ENCODE measurements around the gene ADAMTS12. TPM values are rescaled to one million over a fixed set of nuclear protein-coding genes. Genes with fewer than 3 reads are reported as not detected.

The ADAMTS12 gene
- total RNA-seq, 1 experiment from 2014 or later: 6.2 TPM

GRCh38 chr5:33527696-33528095 is 364.1 kb downstream of the ADAMTS12 start:
- no peaks in the 10 kb centered on the region for H3K4me1 ChIP-seq (ENCODE audit: insufficient read depth, low read length)
- no peak overlapping the region for H3T11ph ChIP-seq (ENCODE audit: low read length)
- no peaks in the 10 kb centered on the region for H3K9me3 ChIP-seq (ENCODE audit: control insufficient read depth, low read depth, low read length)
- H2BK20ac ChIP-seq (ENCODE audit: low read depth, low read length, poor library complexity, severe bottlenecking): no peak overlapping the region
- H3K79me2 ChIP-seq (ENCODE audit: insufficient read depth, low read length): no peaks in the 10 kb centered on the region
- Mint-ChIP-seq H3K4me3 (no peak overlapping the region), H3K9me3 (no peaks in the 10 kb centered on the region), H3K27me3 (ENCODE audit: low read depth) (no peaks in the 10 kb centered on the region), H3K4me1 (peaks cover 4 to 5% of the 10 kb centered on the region in 2 experiments), H3K27ac (no peak overlapping the region), H3K36me3 (ENCODE audit: insufficient read depth in 1 of 3, low read depth in 3 of 3) (no peaks in the 10 kb centered on the region; a peak in 1 of 7 replicates)
- TF ChIP-seq, protein P1, sequence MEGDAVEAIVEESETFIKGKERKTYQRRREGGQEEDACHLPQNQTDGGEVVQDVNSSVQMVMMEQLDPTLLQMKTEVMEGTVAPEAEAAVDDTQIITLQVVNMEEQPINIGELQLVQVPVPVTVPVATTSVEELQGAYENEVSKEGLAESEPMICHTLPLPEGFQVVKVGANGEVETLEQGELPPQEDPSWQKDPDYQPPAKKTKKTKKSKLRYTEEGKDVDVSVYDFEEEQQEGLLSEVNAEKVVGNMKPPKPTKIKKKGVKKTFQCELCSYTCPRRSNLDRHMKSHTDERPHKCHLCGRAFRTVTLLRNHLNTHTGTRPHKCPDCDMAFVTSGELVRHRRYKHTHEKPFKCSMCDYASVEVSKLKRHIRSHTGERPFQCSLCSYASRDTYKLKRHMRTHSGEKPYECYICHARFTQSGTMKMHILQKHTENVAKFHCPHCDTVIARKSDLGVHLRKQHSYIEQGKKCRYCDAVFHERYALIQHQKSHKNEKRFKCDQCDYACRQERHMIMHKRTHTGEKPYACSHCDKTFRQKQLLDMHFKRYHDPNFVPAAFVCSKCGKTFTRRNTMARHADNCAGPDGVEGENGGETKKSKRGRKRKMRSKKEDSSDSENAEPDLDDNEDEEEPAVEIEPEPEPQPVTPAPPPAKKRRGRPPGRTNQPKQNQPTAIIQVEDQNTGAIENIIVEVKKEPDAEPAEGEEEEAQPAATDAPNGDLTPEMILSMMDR (conservative IDR thresholded peaks at IDR 0.05): no peak
- H3K27ac ChIP-seq (ENCODE audit: insufficient read length, low read depth, low read length): no peak overlapping the region
- H3K27me3 ChIP-seq (ENCODE audit: insufficient read depth, low read length): no peaks in the 10 kb centered on the region
- no peaks in the 10 kb centered on the region for H3K23me2 ChIP-seq (ENCODE audit: insufficient read length, low read depth, low read length, poor library complexity, severe bottlenecking)
- H2BK15ac ChIP-seq (ENCODE audit: low read depth, low read length): no peak overlapping the region
- no peak overlapping the region for H4K8ac ChIP-seq (replicated peaks; ENCODE audit: insufficient read length, low read depth, low read length)
- H3K23ac ChIP-seq (ENCODE audit: insufficient read length, low read depth, low read length): no peak overlapping the region
- H2BK5ac ChIP-seq (ENCODE audit: insufficient read length, low read length): no peak overlapping the region
- no peak overlapping the region for H2BK120ac ChIP-seq (ENCODE audit: low read depth, low read length, poor library complexity, severe bottlenecking)
- H2AFZ ChIP-seq (ENCODE audit: low read length): no peak overlapping the region
- no peak overlapping the region for H4K5ac ChIP-seq (ENCODE audit: insufficient read length, low read depth, low read length)
- no peak overlapping the region for H2BK12ac ChIP-seq (ENCODE audit: insufficient read length, low read depth, low read length)
- no peak overlapping the region for H3K9ac ChIP-seq (ENCODE audit: extremely low read depth, insufficient read length, low read length)
- no peak overlapping the region for H4K91ac ChIP-seq (ENCODE audit: insufficient read length, low read depth, low read length)
- no peak overlapping the region for H2AK5ac ChIP-seq (ENCODE audit: insufficient read length, low read length)
- no peaks in the 10 kb centered on the region for H4K20me1 ChIP-seq (ENCODE audit: control insufficient read depth, insufficient read depth, insufficient read length)
- H3K56ac ChIP-seq (ENCODE audit: insufficient read length, low read depth, low read length): no peak overlapping the region
- no peak overlapping the region for H3K18ac ChIP-seq (ENCODE audit: insufficient read length, low read depth, low read length)
- no peak overlapping the region for H3K14ac ChIP-seq (ENCODE audit: insufficient read depth, low read length)
- no CpG with 5 or more reads among the region's 2 CpGs for WGBS (ENCODE audit: extremely low coverage, insufficient read length, low lambda C conversion rate)
- H3K4me2 ChIP-seq (ENCODE audit: insufficient read depth, insufficient read length, low read length): no peak overlapping the region
- no peaks in the 10 kb centered on the region for H3K79me1 ChIP-seq (ENCODE audit: insufficient read depth, low read depth, low read length, poor library complexity, severe bottlenecking)
- H3K4ac ChIP-seq (ENCODE audit: low read depth, low read length): no peak overlapping the region
- DNase-seq: no peak

Data from H9 (cell line).